Right renal cortex interstitium (tissue), 3 donors: ENCODE results near the gene OTOGL. TPM values are rescaled to one million over a fixed set of nuclear protein-coding genes. Genes with fewer than 3 reads are reported as not detected.
A peak's percentile ranks its signal among the peaks of the same experiment; 100 is the strongest.
"Not testable (repeated sequence)": the region's sequence is repeated elsewhere in the genome, so short reads cannot be mapped to it uniquely, and the experiment has no call there.

Experiments
- DNase-seq, 3 donors: peaks; one replicate each; pipeline ENCODE4 v3.0.0-alpha.2; 2013; ENCODE audit warnings: low read depth in 3 of 3, low spot score in 2 of 3
- polyA plus RNA-seq, 3 donors: library from polyadenylated mRNA; unstranded; fragments of 120-200 nt; gene quantifications; one replicate each; pipeline ENCODE4 v1.2.1, GENCODE V29; 2013; ENCODE audit not compliant: insufficient read length in 3 of 3

OTOGL gene
- polyA plus RNA-seq, 3 donors: 0.83 to 1.0 (median 0.92) TPM

DNA sequence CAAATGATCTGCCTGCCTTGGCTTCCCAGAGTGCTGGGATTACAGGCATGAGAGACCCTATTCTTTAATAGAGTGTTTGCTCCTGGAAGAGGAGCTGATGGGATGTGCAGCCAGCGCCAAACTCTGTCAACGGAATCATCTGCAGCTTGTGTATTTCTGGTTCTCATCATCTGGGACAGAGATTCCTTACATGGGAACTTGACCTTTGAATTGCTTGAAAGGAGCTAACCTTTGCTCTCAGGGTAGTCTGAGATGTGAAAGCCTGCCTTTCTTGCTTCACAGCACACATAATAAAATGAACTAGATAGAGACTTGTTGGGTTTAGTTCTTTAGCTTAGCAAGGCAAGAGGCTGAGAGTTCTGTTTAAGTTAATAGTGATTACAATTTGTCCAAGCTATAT lies 120.0 kb downstream of the OTOGL start:
- no peak for DNase-seq

DNA sequence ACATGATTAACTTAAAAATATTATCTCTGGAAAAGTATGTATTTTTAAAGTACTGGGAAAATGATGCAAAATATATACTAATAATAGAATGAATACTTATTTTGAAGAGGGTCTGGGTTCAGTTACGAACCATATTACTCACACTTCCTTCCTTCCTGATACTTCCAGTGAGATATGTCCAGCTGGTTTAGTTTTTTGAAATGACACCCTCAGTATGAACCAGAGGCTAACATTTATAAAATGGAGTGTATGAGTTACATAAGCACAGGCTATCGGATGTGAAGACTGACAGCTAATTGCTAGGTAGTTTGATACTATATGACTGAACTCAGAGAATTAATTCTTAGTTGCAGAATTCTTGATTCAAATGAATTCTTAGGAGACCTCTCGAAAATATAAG lies 122.9 kb downstream of the OTOGL start:
- DNase-seq: no peak

DNA sequence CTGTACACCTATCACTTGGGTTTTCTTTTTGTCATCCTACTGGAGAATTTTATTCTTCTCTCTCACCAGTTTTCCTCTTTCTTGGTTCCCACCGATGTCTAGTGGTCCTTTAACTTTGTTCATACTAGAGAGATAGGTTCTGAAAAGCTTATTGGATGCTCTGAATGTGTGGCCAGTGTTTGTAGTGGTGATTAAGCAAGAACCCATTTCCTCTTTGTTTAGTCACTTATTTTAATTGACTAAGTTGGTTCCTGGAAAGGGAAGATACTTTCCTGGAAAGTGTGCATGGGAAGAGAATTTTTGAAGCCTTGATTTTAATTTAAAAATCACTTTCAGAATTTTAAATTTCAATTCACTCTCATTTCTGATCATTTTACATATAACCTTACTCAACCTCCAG lies 127.2 kb downstream of the OTOGL start:
- DNase-seq: no peak

DNA sequence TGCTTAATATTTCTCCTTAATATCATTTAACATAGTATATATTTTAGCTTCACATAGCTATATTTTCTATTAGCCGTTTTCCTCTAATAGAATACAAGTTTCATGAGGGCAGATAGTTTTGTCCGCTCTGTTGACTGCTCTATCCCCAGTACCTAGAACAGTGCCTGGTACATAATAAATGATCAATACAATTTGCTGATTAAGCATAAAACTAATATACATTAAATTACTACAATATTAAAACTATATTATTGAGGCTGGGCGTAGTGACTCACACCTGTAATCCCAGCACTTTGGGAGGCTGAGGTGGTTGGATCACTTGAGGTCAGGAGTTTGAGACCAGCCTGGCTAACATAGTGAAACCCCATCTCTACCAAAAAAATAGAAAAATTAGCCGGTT lies 128.6 kb downstream of the OTOGL start:
- DNase-seq: not testable (repeated sequence)

DNA sequence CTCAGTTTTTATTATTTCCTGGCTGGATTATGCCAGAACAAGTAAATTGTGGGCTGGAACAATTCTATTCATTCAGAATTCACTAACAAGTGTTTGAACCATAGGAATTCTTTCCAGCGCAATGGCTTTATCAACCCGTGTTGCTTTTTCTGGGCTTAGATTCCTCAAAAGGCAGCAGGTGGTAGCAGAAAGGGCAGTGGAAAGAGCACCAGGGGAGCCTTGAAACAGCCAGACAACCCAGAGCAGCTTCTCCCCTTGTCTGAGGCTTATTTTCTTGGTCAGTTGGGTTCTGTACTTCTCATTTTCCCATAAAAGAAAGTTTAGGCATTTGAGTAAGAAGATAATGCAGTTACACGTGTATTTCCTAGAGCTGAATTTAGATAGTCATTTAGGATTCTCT lies 130.7 kb downstream of the OTOGL start:
- no peak for DNase-seq

DNA sequence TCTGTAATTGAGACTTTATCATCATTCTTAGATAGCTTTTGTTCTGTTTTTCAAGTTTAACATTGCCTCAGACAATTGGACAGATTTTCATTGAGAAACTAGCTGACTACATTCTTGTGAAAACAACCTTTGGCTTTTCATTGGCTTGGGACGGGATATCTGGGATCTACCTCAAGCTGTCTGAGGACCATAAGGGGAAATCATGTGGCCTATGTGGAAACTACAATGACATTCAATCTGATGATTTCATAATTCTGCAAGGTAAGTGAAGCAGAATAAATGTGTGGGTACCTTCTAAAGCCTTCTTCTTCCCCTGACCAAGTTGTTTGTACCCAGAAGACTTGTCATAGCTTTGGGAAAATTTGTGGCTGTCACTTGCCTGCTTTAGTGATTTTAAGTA lies 133.5 kb downstream of the OTOGL start:
- no peak for DNase-seq

DNA sequence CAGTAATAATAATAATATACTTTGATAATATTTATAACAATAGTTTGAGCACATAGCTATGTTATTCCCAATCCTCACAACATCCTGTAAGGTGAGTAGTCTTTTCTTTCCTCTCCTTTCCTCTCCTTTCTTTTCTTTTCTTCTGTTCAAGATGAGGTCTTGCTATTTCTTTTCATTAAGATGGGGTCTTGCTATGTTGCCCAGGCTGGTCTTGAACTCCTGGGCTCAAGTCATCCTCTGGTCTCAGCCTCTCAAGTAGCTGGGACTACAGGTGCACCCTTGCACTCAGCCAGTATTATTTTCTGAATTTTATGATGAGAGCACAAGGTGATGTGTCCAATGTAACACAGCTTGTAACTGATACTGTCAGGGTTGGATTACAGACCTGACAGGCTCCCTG lies 134.6 kb downstream of the OTOGL start:
- DNase-seq: no peak

DNA sequence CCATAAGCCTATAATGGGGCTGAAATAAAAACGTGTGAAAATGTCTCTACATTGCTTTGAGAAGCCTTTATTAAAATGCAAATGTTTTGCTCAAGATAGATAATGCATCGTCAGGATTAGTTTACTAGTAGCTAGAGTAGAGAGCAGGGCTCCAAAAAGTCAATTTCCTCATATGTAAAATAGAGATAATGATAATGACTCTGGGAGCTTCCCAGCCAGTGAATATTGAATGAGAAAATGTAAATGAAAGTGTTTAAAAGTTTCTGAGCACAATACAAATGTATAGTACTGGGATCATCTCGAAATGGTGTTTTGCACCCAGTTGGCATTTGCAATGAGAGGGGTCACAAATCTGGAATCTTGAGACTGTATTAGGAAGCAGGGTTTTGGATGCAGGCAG lies 135.3 kb downstream of the OTOGL start:
- DNase-seq: no peak

DNA sequence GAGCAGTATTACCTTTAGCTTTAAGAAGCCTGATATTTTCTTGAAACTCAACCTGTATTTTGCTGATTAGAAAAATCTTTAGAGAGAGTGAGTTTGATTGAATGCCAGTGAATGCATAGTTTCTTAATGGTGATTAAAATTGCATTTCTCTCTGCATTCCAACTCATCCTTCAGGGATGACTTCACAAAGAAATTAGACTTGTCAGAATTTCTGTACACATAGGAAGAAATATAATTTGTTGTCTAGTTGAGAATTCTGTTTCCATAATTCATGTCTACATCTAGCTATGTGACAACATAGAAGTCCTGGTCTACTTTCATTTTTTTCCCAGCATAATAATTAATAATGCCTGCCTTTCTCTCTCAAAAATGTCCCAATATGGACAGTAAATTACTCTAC lies 136.6 kb downstream of the OTOGL start:
- no peak for DNase-seq

DNA sequence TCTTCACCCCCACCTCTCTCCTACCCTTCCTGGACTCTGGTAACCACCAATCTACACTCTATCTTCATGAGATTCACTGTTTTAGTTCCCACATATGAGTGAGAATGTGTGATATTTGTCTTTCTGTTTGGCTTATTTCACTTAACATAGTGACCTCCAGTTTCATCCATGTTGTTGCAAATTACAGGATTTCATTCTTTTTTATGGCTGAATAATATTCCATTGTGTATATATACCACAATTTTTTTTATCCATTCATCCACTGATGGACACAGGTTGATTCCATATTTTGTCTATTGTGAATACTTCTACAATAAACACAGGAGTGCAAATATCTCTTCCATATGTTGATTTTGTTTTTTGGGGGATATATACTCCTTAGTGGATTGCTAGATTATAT lies 140.5 kb downstream of the OTOGL start:
- DNase-seq: no peak

DNA sequence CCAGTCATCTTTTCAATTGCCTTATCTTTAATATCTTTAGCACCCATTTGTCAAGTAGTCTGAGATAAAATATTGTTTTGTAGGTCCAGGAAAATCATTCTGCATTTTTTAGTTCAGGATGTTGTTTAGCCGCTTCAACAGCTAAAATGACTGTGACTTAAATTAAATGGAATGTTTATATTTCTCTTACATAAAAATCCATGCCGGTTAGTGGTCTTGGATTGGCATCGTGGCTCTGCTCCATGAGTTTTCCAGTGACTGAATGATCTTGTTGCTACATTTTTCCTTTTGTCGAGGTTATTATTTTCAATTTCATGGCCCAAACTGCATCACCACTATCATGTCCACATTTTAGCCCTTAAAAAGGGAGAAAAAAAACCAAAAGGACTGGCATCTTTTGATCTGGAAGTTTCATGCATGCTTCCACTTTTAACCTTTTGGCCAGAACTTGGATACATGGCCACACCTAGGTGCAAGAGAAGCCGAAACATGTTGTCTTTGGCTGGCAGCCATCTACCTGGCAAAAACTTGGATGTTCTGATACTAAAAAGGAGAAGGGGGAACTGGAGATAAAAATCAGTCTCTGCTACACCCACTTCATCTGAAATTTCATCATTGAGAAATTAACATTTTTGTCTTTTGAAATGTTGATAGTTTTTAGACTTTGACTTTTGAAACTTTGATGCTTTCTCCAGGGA lies 142.4 kb downstream of the OTOGL start:
- DNase-seq: no peak

DNA sequence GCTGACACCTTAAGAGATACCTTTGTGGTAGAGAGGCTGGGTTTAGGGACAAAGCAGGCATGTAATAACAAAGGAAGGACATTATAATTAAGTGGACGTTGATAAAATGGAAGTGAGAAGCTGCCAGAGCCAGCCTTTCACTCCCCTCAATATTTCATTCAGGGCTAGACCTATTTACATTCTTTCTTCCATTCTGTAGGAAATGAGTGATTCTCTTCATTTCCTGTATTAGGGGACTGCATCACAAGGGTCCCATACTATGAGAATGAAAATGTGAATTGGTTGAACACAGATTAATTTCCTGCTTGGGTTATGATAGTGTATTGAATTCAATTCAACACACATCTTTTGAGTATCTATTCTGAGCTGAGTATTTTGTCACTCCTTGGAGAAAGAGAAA lies 143.0 kb downstream of the OTOGL start:
- no peak for DNase-seq

DNA sequence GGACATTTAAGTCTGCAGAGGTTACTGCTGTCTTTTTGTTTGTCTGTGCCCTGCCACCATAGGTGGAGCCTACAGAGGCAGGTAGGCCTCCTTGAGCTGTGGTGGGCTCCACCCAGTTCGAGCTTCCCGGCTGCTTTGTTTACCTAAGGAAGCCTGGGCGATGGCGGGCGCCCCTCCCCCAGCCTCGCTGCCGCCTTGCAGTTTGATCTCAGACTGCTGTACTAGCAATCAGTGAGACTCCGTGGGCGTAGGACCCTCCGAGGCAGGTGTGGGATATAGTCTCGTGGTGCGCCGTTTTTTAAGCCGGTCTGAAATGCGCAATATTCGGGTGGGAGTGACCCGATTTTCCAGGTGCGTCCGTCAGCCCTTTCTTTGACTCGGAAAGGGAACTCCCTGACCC lies 150.2 kb downstream of the OTOGL start:
- DNase-seq: not testable (repeated sequence)

DNA sequence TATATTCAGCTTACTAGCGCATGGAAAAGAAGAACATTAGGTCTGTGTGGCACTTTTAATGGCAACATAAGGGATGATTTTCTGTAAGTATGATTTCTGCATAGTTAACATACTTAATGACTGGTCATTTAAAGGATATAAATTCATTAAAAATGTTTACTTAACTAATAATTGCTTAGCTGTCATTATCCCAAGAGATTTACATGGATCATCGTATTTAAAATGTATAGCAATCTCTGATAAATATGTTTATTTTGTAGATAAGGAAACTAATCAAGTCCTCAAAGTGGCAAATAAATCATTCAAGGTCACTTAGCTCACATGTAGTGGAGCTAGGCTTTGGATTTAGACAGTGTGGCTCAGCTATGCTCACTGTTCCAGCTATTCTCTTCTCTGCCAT lies 158.6 kb downstream of the OTOGL start:
- no peak for DNase-seq

DNA sequence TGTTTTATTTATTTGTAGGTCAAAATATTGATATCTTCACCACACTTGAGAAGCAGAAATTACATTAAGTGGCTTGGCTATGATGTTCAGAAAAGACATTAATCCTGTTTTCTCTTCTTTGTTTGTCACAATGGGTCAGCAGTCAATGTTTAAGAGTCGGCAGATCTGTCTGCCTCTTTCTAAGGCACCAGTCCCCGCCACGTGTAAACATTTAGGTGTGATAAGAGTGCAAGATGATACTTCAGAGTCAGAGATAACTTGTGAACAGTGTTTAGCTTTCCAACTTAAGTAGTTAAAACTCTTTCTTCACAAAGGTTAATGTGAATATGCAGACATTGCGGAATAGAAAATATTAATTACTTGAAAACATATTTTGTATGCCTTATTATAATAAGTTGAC lies 160.9 kb downstream of the OTOGL start:
- no peak for DNase-seq

DNA sequence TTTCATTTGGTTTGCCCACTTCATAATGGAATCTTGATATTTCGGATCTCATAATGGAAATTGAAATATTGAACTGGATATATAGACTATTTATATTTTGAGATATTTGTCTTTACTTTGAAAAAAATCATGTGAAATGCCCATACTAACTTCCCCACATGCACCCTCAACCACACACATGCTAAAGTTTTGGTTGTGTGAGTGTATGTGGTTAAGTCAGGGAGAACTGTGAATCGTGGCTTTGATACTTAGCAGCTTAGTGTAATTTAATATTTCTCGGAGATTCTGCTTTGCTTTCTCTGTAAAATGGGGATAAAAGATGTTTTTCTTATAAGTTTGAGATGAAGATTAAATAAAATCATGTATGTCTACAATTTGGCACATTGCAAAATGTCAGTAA lies 162.1 kb downstream of the OTOGL start:
- DNase-seq: no peak

DNA sequence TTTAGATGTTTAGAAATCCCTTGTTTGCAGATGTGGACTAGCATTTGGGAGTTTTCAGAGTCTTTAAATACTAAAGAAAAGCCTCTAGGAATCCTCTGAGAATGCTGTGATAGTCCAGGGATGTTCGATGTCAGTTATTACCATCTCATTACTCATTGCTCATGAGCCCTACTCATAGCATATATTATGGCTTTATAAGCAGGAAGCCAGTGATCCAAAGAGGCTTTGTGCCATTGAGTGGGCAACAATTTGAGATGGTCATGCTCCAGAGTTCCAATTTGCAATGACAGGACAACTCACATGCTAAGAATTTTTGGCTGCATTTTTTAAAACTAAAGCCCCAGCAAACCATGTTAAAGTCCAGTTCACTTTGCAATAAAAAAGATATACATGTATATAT lies 163.0 kb downstream of the OTOGL start:
- DNase-seq: no peak

DNA sequence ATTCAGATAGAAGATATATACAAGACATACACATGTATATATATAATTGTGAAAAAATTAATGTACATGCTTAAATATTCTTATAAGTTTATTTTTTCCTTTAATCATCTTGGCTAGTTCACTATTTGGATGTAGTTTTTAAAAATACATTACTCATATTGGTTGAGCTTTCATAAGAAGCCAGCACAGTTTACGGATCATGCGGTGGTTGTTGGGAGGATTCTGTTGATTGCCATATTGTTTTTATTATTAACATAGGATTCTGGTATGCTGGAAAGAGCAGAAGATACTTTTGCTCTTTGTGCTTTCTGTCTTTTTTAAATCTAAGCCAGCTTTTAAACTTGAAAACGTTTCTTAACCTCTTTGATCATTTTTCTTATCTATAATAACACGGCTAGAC lies 163.4 kb downstream of the OTOGL start:
- DNase-seq: no peak

DNA sequence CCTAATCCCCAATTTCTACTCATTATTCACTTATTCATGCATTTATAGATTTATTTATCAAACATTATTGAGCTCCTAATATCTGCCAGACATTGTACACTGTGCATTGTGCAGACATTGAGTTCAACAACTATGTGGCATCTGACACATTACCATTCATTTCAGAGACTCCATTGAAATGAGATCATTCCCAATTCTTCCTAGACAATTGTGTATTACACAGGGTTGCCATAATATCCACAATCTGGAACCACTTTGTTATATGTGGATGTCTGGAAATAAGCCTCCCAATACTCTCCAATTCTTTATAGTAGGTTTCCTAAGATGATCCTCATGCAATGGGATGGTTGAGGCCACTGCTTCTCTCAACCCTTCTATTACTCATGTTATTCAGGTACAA lies 165.0 kb downstream of the OTOGL start:
- no peak for DNase-seq

DNA sequence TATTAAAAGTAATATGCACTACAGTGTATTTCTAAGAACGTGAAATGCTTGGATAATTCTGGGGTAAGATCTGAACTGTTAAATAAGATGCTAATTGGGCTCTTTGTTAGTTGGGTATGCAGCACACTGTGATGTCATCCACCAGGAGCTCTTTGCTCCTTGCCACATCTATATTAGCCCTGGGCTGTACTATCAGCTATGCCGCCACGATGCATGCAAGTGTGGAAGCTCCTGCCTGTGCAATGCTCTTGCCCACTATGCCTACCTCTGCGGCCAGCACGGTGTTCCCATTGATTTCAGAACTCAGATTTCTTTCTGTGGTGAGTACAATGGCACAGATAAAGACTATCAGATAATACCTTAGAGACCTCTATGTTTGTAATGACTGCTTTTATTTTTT lies 165.6 kb downstream of the OTOGL start:
- no peak for DNase-seq

DNA sequence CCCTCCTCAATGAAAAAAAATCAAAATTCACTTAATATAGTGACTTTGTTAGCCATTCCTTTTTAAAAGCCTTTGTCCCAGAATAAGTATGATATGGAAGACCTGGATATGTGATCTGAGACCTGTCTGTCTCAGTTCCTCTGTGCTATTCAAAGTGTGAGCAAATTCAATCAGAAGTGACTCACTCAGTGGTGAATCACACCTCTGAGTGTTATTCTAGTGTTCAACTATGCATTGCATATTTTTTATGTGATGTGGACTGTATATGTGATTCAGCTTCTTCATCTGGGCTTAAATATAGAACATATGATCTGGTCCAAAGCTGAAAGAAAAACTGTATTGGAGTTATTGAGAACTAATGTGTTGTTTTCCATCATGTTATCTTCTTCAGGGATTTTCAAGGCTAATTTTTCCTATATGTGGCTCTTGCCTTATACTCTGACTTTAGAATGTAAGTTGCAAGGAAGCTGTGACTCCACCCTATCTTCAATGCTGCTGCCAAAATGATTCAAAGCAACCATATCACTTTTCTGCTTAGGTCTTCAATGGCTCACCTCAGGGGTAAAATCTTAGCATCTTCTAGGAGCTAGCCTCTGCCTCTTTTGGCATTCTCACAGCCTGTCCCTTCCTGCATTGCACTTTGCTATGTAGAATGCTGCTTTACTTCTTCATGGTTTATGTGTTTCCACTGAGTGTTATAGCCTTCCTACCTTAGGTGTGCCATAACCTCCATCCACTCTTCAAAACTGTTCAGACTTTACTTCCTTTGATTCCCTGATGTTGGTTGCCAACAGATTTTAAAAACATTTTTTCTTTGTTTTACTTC lies 169.8 kb downstream of the OTOGL start:
- DNase-seq: no peak

DNA sequence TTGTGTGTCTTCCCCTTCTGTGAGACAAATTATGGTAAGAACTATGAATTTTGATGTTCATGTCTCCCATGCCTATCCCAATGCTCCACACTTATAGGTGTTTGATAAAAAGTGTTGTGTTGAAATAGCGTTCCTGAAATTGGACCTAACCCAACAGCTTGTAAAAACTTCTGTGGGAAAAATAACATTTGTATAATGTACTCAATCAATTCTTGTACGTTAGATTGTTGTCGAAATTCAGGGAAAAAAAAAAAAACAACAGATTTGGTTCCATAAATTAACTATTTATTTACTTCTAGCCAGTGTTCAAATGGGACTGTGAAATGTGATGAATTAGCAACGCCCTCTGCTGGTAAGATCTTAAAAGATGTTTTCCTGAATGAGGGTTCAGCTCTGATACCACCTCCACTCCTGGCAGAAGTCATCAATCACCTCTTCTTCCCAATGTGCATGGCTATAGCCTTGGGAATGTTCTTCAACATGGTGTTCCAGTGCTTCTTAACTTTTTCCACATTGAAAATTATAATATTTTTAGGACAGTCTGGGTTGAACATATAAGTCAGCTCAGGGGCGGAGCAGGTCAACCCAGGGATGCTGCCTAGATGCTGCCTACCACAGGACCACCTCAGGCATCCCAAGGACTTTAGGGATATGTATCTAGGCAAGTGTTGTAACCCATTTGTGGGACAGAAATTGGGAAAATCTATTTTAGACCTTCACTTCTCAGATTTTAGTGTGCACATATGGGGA lies 170.6 kb downstream of the OTOGL start:
- peak; percentile 2 to 36 (median 19) for DNase-seq
